HG02852 (cell line): ENCODE measurements around the gene HDAC10.

Experiments used
- ATAC-seq: cut with Tn5 transposase; IDR thresholded peaks from one replicate; pipeline ENCODE4 v1.9.1; 2021; ENCODE audit warnings: mild to moderate bottlenecking, moderate library complexity; ENCODE audit not compliant: unreplicated experiment

HDAC10 gene

DNA sequence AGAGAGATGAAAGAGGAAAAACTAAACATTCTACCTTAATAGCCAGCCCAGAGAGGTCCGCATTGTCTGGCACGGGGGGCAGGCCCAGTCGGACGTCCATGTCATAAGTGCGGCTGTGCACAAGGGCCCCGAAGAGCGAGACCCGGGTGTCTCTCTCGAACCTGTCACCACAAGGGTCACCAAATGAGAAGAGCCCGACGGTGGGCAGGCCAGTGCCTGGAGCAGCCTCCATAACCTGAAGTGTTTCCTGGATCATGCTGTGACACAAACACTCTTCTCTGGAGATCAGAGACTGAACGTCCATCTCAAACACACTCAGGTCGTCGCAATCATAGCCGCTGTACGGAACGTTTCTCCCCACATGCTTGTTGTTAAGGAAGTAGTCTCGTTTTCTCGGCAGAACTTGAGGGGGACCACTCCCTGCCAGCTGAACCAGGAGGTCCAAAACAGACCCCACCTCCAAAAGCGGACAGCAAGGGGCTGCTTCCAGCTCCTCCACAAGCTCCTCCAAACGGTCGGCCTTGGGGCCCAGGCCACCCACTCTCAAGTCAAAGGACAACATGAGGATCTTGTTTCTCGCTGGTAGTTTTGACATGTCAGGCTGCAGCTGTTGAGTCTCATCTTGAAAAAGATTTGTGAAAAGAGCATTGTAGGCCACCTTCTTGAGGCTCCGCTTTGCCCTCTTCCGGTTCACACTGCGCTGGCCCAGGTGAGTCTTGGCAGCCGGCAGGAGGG, 7.2 kb downstream of the HDAC10 start:
- ATAC-seq, result no peak

DNA sequence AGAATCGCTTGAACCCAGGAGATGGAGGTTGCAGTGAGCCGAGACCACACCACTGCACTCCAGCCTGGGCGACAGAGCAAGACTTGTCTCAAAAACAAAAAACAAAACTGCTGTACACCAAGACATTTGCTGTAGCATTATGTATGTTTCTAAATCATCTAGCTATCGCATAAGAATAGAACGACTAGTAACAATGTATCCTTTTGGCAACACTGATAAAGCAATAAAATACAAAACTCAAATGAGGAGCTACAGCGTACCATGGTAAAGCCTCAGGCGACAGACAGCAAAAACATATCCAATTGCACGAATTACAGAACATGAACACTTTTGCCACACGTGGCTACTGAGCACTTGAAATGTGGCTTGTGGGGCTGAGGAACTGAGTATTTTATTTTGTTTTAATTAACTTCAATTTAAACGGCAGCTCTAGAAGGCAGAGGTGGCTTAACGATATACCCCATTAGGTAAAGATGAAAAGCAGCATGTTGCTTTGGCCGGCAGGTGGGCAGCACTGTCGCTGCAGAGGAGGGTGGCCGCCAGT, 8.6 kb downstream of the HDAC10 start:
- no peak for ATAC-seq

DNA sequence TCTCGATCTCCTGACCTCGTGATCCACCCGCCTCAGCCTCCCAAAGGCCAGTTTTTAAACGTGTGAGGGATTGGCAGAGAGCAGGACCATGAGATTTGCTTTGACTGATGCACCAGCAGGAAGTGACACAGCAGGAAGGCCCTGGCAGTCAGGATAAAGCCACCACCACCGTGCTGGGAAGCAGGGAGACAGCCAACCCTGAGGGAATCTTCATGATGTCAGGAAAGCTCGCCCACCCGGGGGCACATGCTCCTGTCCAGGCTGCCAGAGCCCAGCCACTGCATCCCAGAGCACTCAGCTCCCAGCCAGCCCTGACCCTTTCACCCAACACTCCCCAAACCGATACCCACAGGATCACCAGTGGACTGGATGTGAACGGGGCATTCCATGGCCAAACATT, 12.3 kb downstream of the HDAC10 start:
- no peak for ATAC-seq

DNA sequence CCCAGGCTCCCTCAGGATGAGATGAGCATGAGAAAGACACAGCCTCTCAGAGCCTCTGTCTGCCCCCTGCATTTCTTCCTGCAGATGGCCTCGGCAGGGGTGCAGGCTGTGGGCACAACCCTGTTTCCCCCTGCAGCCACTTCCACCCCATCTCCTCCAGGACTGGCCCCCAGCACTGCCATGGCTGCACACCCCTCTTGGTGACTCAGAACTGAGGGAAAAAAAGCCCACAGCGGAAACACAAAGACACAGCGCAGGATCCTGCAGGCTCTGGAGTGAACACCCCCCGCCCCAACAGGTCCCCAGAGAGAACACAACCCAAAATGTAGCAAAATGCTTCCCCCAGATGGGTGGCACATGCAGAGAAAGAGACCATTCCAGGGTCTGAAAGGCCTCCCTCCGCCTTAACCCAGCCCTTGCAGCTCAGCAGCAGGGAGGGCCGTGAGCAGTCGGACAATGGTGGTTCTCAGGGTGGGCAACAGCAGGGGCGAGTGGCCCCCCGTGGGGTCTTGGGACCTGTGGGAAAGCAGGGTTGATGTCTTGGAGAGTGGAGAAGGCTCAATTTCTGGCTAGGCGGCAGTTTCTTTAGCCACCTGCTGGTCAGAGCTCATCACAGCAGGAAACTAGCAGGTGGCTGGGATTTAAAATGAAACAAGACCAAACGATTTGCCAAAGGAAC, 14.2 kb downstream of the HDAC10 start:
- ATAC-seq, result no peak

DNA sequence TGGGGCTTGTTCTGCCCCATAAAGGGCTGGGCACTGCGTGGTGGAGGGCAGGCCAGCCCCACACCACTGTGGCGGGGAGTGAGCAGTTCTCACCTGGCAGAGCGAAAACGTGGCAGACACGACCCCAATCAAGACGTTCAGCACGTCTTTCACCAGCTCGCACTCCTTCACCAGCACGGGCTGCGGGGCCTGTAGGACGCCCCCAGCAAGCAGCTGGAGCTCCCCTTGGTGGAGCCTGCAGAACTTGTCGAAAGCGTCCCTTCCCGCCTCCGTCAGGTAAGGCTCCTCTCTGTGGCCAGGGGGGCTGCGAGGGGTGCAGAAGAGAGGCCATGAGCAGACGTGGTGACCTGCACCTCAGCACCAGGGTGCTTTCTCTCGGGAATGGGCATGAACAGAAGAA, 17.8 kb downstream of the HDAC10 start:
- ATAC-seq, result no peak

DNA sequence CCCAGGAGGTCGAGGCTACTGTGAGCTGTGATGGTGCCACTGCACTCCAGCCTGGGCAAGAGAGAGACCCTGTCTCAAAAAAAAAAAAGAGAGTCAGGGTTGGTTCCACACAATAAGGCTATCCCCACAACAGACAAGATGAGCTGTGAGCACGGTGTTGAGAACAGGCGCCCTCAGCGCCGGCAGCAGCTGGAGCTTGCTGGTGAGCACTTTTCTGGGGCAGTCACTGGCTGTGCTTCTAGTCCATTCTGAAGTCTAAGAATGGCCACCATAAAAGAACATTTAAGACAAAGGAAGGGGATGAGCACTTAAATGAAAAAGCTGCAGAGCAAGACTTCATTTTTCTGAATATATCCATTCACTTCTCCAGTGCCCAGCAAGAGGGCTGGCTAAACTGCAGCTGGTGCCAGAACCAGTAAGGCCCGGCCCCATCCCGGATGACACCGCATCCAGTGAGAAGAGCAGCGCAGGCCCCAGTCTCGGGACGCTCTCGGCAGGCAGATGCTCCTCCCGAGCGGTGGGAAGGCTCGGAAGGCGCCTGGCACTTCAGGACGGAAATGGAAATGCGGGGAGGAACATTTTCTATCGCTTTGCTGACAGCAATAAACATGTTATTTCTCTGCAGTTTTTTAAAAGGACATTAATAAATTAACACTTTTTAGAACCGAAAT, 18.4 kb downstream of the HDAC10 start:
- ATAC-seq, result no peak

DNA sequence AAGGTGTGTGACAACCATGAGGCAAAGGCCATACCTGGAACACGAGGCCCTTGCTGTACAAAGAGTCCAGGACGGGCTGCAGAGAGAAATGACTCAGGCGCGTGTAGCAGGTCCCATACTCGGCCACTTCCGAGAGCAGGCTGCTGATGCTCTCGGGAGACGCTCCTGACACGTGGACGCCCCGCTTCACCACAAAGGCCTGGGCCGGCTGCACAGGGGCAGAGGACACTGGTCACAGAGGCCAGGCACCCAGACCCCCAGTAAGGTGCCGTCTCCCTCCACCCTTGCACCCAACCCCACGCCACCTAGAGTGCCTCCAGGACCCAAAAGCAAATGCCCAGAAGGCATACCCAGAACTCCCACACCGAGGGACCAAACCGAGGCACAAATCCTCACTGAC, 21.7 kb downstream of the HDAC10 start:
- ATAC-seq, result no peak

DNA sequence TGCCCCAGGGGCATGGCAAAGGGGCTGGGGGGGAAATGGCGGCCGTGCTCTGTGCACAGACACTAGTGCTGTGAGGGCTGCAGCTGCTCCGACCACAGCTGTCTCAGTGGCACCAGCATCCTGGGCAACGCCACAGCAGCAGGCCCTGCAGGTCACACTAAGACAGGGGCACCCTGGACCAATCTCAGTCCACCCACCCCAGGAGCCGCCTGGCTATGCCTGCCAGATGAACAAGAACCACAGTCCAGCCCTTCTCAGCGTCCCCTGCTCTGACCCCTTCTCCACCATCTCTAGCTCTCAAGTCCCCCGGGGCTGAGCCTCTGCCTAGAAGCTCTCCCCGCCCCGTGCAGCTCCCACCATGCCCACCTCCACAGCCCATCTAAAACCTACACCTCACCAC, 22.7 kb downstream of the HDAC10 start:
- ATAC-seq, result no peak

DNA sequence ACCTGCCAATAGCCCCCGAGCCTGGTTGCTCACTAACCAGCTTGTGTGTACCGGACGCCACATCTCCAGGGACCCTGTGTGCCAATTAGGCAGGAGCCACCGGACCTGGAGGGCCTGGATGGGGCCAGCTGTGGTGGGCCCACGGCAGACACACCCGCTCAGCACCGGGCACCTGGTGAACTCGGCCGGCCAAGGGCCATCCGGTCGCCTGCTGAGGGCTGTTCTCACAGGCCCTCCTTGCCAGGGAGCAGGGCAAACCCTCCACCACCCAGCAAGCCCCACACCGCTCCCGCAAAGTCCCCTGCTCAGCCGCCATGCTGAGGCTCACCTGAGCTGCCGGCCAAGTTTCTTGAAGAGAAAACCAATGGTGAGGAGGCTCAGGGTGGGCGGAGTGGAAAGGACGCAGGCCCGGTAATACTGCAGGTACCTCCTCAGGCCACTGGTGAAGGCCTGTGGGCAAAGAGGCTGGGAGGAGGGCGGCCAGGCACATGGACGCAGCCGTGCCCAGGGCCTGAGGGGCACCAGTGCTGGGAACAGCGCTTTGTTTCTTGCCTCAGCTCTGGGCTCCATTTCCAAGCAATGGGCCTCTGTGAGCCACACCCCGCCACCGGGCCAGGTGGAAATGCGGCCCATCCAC, 23.4 kb downstream of the HDAC10 start:
- no peak for ATAC-seq

DNA sequence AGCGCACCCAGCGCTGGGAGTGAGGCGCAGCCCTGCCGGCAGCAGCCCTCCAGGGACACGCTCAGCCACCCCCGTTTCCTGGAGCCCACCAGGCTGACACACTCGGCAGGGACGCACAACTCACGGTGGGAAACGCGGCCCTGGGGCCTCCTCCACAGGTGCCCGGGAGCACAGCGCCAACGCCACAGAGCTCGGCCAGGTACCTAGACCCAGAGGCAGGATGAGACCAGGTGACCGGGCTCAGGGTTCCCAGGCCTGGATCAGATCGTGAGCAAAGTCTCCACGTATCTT, 24.2 kb downstream of the HDAC10 start:
- no peak for ATAC-seq

DNA sequence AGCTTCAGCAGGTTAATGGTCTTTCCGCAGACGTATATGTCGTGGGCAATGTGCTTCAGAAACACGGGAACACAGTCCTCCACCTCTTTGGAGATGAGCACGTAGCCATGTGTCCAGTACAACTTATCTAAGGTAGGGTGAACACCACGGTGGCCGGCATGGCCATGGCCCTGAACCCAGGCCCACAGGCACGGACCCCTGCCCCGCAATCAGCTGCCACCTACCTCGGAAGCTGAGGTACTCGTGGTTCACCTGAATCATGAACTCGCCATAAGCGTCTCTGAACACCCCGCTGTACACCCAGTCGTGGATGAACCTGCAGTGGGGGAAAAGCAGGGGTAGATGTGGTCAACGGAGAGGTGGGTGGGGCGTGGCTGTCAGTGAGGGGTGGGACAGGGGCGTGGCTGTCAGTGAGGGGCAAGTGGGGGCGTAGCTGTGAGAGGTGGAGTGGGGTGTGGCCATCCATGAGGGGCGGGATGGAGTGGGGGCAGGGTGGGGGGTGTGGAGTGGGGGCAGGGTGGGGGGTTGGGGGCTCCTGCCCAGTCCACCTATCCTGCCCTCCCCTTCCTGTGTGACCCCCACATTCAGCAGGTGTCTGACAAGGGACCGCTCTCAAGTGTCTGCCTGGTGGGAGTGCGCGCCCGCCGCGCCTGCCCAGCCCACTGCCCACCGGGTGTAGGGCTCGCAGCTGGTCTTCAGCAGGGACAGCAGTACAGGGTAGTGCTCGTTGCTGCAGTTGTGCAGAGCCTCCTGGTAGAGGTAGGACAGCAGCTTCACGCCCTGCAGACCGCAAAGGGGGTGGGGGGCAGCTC, 24.8 kb downstream of the HDAC10 start:
- no peak for ATAC-seq

DNA sequence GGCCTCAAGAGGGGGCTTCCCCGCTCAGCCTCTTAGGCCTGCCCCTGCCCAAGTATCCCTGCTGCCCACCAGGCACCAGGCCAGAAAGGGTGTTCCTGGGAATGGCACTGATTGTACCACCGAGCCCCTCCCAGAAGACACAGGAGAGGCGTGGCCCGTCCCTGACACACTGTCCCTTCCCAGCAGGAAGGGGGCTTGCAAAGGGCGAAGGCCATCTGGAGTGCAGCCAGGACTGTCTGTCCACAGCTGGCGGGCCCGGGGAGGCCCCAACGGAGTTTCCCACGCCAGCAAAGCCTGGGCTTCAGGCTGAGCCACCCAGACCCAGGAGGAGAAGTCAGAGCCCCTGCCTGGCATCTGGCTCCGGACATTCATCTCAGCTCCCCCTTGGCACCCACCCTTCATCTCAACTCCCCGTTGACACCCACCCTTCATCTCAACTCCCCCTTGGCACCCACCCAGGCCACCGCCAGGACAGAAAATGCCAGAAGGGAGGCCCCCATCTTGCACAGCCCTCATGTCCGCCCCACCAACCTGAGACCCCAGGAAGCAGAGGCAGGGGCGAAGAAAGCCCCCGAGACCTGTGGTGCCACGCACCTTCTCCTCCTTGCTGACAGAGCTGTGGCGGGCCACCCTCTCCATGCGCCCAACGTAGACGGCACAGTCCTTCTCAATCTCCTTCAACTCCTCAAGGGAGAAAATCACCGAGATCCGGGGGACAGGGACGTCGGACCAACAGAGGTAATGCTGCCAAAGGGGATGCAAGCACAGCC, 25.7 kb downstream of the HDAC10 start:
- ATAC-seq, result no peak

DNA sequence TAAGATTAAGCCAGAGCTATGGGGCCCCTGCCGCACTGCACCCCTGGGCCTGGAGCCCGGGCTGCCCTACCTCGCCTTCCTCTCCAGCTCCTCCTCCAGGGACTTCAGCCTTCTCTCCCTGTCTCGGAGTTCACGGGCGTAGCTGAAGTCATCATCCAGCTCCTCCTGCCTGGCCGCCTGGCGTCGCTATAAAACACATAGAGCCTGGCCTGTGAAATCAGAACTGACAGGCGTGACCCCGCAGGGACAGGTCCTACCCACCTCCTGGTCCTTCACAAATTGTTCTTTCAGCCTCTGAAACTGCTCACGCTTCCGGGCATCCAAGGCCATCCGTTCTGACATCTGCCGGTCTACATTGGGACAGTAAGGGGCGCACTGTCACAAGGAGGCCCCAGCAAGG, 27.0 kb downstream of the HDAC10 start:
- ATAC-seq, result no peak

DNA sequence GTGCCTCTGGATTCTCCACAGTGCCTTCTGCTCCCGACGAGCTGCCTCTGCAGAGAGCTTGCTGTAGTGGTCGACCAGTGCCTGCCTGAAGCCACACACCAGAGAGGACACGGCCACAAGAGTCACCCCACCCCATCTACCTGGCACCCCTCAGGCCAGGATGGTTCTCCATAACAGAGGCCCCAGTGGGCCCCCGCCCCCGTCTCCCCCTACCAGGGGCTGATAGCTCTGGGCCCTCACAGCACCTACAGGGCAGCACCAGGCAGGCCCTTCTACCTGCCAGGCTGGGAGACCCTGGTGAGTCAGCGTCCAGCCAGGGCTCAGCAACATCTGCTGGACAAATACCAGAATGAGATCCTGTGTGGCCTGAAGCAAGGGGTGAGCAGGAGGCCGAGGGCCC, 28.6 kb downstream of the HDAC10 start:
- no peak for ATAC-seq

DNA sequence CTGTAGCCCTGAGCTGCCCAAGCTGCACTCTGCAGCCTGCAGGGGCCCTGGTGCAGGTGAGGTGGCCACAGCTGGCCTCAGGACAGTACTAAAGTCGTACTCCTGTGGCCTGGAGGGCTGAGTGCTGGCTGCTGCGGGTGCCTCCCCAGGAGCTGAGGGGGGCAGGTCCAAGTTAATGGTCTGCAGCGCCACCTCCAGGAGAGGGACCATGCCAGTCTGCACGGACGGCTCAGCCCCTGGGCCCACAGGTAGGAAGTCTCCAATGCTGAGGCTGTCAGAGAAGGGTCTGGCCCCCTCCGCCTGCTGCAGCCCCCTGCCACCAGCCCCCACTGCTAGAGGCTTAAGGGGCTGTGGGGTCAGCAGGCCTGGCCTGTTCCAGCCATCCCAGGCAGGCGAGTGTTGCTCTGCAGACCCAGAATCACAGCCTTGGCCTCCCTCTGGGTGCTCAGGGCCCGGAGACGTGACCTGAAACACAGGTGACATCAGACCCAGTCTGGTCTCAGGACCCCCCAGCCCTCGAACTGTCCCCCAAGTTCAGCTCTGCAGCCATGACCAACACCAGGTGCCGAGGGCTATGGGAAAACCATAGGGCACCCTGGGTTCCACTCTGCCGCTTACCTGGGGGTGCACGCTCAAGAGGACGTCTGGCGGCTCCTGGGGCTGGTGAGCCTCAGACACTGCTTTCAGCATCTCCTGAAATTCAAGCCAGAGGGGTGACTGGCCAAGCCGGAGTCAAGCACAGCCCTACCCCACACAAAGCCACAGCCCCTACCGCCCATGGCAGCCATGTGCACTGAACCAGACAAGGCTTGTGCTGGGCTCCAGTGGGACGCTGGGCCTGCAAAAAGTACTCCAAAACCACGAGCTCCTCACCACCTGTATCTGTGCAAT, 29.4 kb downstream of the HDAC10 start:
- no peak for ATAC-seq

DNA sequence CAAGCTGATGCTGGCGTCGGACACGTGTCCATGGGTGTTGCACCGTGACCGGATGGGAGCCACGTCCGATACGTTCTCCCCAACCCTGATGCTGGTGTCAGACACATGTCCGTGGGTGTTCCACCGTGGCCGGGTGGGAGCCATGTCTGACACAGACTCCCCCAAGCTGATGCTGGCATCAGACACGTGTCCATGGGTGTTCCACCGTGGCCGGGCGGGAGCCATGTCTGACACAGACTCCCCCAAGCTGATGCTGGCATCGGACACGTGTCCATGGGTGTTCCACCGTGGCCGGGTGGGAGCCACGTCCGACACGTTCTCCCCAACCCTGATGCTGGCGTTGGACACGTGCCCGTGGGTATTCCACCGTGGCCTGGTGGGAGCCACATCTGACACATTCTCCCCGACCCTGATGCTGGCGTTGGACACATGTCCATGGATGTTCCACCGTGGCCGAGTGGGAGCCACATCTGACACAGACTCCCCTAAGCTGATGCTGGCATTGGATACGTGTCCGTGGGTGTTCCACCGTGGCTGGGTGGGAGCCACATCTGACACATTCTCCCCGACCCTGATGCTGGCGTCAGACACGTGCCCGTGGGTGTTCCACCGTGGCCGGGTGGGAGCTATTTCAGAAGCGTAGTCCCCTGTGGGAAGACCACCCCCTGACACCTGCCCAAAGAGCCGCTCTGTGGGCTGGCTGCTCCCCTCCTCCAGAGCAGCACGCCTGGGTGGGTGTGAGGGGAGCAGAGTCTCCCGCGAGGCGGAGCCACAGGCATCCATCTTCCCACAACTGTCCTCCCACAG, 30.3 kb downstream of the HDAC10 start:
- ATAC-seq, result no peak

DNA sequence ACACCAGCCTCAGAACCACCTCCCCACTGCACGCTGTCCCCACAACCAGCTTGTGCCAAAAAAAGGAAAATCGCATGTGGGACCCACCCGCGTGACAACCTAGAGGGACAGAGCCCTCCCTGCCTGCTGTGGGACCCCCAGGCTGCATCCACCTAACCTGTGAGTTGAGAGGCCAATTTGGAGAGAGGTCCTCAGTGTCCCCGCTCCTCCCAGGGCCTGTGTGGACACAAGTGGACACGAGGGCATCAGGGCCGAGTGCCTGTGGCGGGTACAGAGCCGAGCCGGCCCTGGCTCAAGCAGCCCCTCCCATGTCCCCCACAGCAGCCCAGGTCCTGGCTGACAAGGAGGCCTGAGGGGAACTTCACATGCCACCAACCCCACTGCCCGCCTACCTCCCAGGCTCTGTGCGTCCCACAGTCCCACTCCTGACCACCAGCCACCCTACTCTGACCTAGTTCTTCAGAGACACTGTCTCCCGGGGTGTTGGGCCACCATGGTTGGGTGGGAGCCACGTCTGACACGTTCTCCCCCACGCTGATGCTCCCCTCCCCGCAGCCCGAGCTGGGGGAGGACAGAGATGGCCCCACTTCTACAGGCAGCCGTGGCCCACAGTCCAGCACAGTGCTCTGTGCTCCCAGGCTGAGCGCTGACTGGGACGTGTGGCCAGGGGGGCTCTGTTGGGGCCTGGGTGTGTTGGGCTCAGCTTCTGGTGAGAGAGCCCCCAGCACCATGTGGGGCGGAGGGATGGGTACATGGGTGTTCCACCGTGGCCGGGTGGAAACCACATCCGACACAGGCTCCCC, 31.1 kb downstream of the HDAC10 start:
- ATAC-seq, result no peak
